ENCODE measurements around the gene ERI2. TPM values are rescaled to one million over a fixed set of nuclear protein-coding genes. Genes with fewer than 3 reads are reported as not detected.

ERI2 gene
- total and polyA plus RNA-seq, 2 of the 13 experiments (the other 11 are each of a cell fraction or from before 2014, with no cell fraction given): 17.4 to 41.3 TPM

- TF ChIP-seq ZNF687 (CRISPR knock-in tag; IDR thresholded peaks at IDR 0.05) (peak; percentile 99), ZBTB1 (CRISPR knock-in tag; IDR thresholded peaks at IDR 0.05; ENCODE audit: borderline replicate concordance) (no peak; the same call in 1 of the 2 replicates), RFX3 (CRISPR knock-in tag; IDR thresholded peaks at IDR 0.05) (no peak), SIX1 (CRISPR knock-in tag; IDR thresholded peaks at IDR 0.05; ENCODE audit: borderline replicate concordance) (peak; percentile 66), ZNF792 (CRISPR knock-in tag; IDR thresholded peaks at IDR 0.05) (peak; percentile 92), REPIN1 (CRISPR knock-in tag; IDR thresholded peaks at IDR 0.05; ENCODE audit: borderline replicate concordance, low read depth) (peak; percentile 97), NFYB (CRISPR knock-in tag; IDR thresholded peaks at IDR 0.05) (peak; percentile 67; the same call in 1 of the 2 replicates), RAD51 (IDR thresholded peaks at IDR 0.05; ENCODE audit: borderline replicate concordance) (no peak), ZBTB42 (CRISPR knock-in tag; IDR thresholded peaks at IDR 0.05) (peak; percentile 89), ZNF24 (IDR thresholded peaks at IDR 0.05) (no peak), GMEB1 (CRISPR knock-in tag; IDR thresholded peaks at IDR 0.05; ENCODE audit: borderline replicate concordance) (peak; percentile 88), POLR2AphosphoS2 (IDR thresholded peaks at IDR 0.05; ENCODE audit: low read depth, low read length) (no peak), RBFOX2 (IDR thresholded peaks at IDR 0.05; ENCODE audit: low read depth, low read length) (peak; percentile 99), CBX5 (CRISPR knock-in tag; IDR thresholded peaks at IDR 0.05; ENCODE audit: borderline replicate concordance) (peak; percentile 87), EHMT2 (IDR thresholded peaks at IDR 0.05; ENCODE audit: borderline replicate concordance, low read depth, low read length) (no peak), ZNF709 (CRISPR knock-in tag; IDR thresholded peaks at IDR 0.05) (peak; percentile 98), ZNF724P (CRISPR knock-in tag; IDR thresholded peaks at IDR 0.05; ENCODE audit: borderline replicate concordance) (peak; percentile 97), HOXA9 (CRISPR knock-in tag; IDR thresholded peaks at IDR 0.05; ENCODE audit: borderline replicate concordance) (peak; percentile 91), ZNF772 (CRISPR knock-in tag; IDR thresholded peaks at IDR 0.05) (peak; percentile 98), ZNF12 (CRISPR knock-in tag; IDR thresholded peaks at IDR 0.05) (peak; percentile 13)
Measured at GRCh38 chr16:20806168-20807050, at the start of gene ERI2, which contains the start of gene REXO5 (continued).

Measured in HepG2 (cell line).